Endothelial cell (in vitro differentiated cells): ENCODE measurements around the gene C12orf76. TPM values are rescaled to one million over a fixed set of nuclear protein-coding genes. Genes with fewer than 3 reads are reported as not detected.
"Not testable (repeated sequence)": the region's sequence is repeated elsewhere in the genome, so short reads cannot be mapped to it uniquely, and the experiment has no call there.

Experiments used
- DNase-seq: peaks from one replicate; pipeline ENCODE4 v3.0.0; 2021; ENCODE audit warnings: low spot score
- H3K27ac Mint-ChIP-seq: one replicate; pipeline ENCODE4 v1.8.0; 2021; ENCODE audit warnings: mixed read lengths, inconsistent platforms; ENCODE audit not compliant: unreplicated experiment
- H3K27me3 Mint-ChIP-seq: one replicate; pipeline ENCODE4 v1.8.0; 2021; ENCODE audit warnings: mild to moderate bottlenecking, moderate library complexity, mixed read lengths, inconsistent platforms; ENCODE audit not compliant: unreplicated experiment
- H3K36me3 Mint-ChIP-seq: one replicate; pipeline ENCODE4 v1.8.0; 2021; ENCODE audit warnings: mild to moderate bottlenecking, low read depth, mixed read lengths, inconsistent platforms; ENCODE audit not compliant: unreplicated experiment
- H3K4me1 Mint-ChIP-seq: one replicate; pipeline ENCODE4 v1.8.0; 2021; ENCODE audit warnings: mild to moderate bottlenecking, mixed read lengths, inconsistent platforms; ENCODE audit not compliant: unreplicated experiment
- H3K4me3 Mint-ChIP-seq: one replicate; pipeline ENCODE4 v1.8.0; 2021; ENCODE audit warnings: mild to moderate bottlenecking, mixed read lengths, inconsistent platforms; ENCODE audit not compliant: unreplicated experiment
- H3K9me3 Mint-ChIP-seq: one replicate; pipeline ENCODE4 v1.8.0; 2021; ENCODE audit warnings: mixed read lengths, inconsistent platforms; ENCODE audit not compliant: unreplicated experiment
- total RNA-seq: library from RNA; stranded (reverse); fragmentation: NEBNext Ultra II Directional; extraction: Animal tissue kit (Norgen Biotek cat#: 25700); gene quantifications from one replicate; pipeline ENCODE4 v1.2.1, GENCODE V29; 2021; ENCODE audit not compliant: unreplicated experiment
- TF ChIP-seq, protein P1 (sequence below): fragments of 200-600 bp; sonication (generic); IDR thresholded peaks from one replicate; pipeline ENCODE4 v1.5.0; 2021; ENCODE audit warnings: antibody characterized with exemption; ENCODE audit not compliant: unreplicated experiment

C12orf76 gene
- total RNA-seq, 1 donor from 2014 or later = 21.9 TPM

DNA sequence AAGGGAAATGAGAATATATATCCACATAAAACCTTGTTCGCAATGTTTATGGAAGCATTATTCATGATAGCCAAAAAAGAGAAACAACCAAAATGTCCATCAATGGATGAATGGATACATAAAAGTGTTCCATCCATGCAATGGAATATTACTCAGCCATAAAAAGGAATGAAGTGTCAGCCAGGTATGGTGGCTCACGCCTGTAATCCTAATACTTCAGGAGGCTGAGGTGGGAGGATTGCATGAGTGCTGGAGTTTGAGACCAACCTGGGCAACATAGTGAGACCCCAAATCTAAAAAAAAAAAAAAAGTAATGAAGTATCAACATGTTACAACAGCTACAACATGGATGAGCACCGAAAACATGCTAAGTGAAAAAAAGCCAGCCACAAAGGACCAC is 23.6 kb upstream of the C12orf76 start:
- H3K4me3 Mint-ChIP-seq = no peak overlapping the region
- DNase-seq = no peak
- H3K4me1 Mint-ChIP-seq = peaks cover 6% of the 10 kb centered on the region
- H3K27me3 Mint-ChIP-seq = peaks cover 4% of the 10 kb centered on the region
- H3K36me3 Mint-ChIP-seq = no peaks in the 10 kb centered on the region
- H3K27ac Mint-ChIP-seq = no peak overlapping the region
- no peaks in the 10 kb centered on the region for H3K9me3 Mint-ChIP-seq
- TF ChIP-seq, protein P1, sequence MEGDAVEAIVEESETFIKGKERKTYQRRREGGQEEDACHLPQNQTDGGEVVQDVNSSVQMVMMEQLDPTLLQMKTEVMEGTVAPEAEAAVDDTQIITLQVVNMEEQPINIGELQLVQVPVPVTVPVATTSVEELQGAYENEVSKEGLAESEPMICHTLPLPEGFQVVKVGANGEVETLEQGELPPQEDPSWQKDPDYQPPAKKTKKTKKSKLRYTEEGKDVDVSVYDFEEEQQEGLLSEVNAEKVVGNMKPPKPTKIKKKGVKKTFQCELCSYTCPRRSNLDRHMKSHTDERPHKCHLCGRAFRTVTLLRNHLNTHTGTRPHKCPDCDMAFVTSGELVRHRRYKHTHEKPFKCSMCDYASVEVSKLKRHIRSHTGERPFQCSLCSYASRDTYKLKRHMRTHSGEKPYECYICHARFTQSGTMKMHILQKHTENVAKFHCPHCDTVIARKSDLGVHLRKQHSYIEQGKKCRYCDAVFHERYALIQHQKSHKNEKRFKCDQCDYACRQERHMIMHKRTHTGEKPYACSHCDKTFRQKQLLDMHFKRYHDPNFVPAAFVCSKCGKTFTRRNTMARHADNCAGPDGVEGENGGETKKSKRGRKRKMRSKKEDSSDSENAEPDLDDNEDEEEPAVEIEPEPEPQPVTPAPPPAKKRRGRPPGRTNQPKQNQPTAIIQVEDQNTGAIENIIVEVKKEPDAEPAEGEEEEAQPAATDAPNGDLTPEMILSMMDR = no peak

DNA sequence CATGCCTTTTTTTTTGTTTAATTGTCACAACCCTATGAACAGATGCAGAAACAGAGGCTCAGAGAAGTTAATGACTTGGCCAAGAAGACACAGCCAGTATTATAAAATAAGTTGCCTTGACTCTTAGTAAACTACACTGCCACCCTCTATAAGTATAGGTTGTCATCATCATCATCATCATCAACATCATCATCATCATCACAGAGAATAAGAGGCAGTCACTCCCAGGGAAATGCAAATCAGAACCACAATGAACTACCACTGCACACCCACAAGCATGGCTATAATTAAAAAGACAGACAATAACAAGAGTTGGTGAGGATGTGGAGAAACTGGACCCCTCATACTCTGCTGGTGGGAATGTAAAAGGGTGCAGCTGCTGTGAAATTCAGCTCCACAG is 23.2 kb upstream of the C12orf76 start:
- H3K4me3 Mint-ChIP-seq = no peak overlapping the region
- TF ChIP-seq, protein P1 = no peak
- H3K36me3 Mint-ChIP-seq = no peaks in the 10 kb centered on the region
- peaks cover 6% of the 10 kb centered on the region for H3K4me1 Mint-ChIP-seq
- no peaks in the 10 kb centered on the region for H3K9me3 Mint-ChIP-seq
- peaks cover 3% of the 10 kb centered on the region for H3K27me3 Mint-ChIP-seq
- H3K27ac Mint-ChIP-seq = no peak overlapping the region
- DNase-seq = no peak

DNA sequence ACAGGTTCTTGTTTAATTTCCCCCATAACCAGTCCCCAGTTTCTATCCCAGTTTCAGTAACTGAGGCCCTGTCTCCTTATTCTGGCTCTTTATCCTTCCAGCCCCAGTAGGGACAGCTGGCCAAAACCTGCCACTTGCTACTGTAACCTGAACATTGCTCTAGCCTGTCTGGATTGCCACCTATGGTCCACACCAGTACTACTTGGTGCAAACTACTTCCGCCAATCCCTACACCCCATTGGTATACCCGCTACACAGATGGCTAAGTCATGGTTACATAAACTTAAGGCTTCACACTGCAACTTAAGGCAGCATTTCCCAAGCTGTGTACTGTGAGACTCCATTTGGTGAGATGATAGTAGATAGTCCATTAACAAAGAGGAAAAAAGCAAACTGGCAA is 20.3 kb upstream of the C12orf76 start:
- Mint-ChIP-seq H3K36me3 (no peaks in the 10 kb centered on the region), H3K4me3 (no peak overlapping the region), H3K27ac (no peak overlapping the region), H3K27me3 (no peaks in the 10 kb centered on the region), H3K4me1 (peaks cover 6% of the 10 kb centered on the region), H3K9me3 (no peaks in the 10 kb centered on the region)
- DNase-seq = no peak
- TF ChIP-seq, protein P1 = no peak

GRCh38 chr12:110068115-110068514 is 19.8 kb upstream of the C12orf76 start:
- H3K4me1 Mint-ChIP-seq, H3K4me3 Mint-ChIP-seq, H3K9me3 Mint-ChIP-seq, H3K36me3 Mint-ChIP-seq, H3K27me3 Mint-ChIP-seq, DNase-seq, H3K27ac Mint-ChIP-seq: not testable (repeated sequence)

DNA sequence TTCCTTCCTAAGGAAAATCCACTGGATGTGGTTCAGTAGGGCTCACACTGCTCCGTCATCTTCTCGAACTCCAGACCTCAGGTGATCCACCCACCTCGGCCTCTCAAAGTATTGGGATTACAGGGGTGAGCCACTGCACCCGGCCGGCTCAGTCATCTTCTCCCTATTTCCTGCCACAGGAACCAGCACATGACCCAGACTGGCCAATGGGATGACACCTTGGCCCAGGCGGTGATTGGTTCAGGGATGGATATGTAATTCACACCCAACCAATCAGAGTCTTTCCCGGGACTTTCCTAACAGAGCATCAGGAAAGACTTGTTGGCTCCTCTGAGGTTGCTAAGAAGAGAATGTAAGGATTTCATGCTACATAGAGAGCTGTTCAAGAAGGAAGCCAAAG is 19.2 kb upstream of the C12orf76 start:
- DNase-seq = no peak
- TF ChIP-seq, protein P1 = no peak
- H3K9me3 Mint-ChIP-seq = no peaks in the 10 kb centered on the region

GRCh38 chr12:110065540-110065939 is 17.2 kb upstream of the C12orf76 start:
- no peaks in the 10 kb centered on the region for H3K36me3 Mint-ChIP-seq
- H3K9me3 Mint-ChIP-seq = no peaks in the 10 kb centered on the region
- TF ChIP-seq, protein P1 = no peak
- no peaks in the 10 kb centered on the region for H3K4me1 Mint-ChIP-seq
- H3K4me3 Mint-ChIP-seq = no peak overlapping the region
- no peak for DNase-seq
- peaks cover 3% of the 10 kb centered on the region for H3K27me3 Mint-ChIP-seq
- H3K27ac Mint-ChIP-seq = no peak overlapping the region

More for the DNA sequence above, 19.2 kb upstream of the C12orf76 start:
- H3K27ac Mint-ChIP-seq = no peak overlapping the region
- no peak overlapping the region for H3K4me3 Mint-ChIP-seq
- no peaks in the 10 kb centered on the region for H3K27me3 Mint-ChIP-seq
- H3K4me1 Mint-ChIP-seq = no peaks in the 10 kb centered on the region
- no peaks in the 10 kb centered on the region for H3K36me3 Mint-ChIP-seq
